ENCODE results near the gene NSMCE1. TPM values are rescaled to one million over a fixed set of nuclear protein-coding genes. Genes with fewer than 3 reads are reported as not detected.

The NSMCE1 gene
- total and polyA plus RNA-seq, 4 experiments from 2014 or later: 66.6 to 202 (median 106) TPM

DNA sequence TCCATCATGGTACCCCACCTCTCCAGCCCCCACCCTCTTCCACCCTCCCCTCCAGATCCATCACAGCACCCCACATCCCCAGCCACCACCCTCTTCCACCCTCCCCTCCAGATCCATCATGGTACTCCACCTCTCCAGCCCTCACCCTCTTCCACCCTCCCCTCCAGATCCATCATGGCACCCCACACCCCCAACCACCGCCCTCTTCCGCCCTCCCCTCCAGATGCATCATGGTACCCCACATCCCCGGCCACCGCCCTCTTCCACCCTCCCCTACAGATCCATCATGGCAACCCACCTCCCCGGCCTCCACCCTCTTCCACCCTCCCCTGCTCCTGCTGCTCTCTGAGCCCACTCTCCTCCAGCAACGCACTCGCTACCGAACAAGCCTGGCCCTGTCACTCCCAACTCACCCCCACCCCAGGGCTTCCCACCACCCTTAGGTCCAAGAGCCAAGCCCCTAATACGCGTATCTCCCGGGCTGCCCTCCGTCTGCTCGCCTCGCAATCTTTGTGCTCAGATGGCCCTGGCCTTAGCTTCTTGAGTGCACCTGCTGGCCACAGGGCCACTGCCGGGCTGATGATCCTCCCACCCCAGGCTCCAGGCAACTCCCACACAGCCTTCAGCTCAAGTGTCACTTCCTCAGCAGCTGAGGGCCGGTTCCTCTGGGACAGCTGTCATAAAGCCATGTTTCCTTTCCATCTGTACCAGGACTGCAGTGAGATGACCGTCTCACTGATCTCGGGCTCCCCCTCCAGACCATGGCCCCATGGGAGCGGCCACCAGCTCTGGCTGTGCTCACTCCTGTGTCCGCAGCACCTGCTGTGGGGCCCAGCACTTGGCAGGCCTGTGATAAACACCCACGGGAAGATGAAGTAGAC lies 39.7 kb downstream of the NSMCE1 start:
- Histone ChIP-seq H3K9me3 (ENCODE audit: control insufficient read depth in 1 of 2, low read length in 2 of 2) (no peaks in the 10 kb centered on the region), H3K4me1 (ENCODE audit: insufficient read depth, low read length) (peaks cover 52% of the 10 kb centered on the region), H3K36me3 (ENCODE audit: insufficient read depth, low read length) (peaks cover 5% of the 10 kb centered on the region), H3K4me3 (ENCODE audit: low read length in 2 of 2) (no peak overlapping the region), H3K27ac (ENCODE audit: low read depth, low read length) (no peak overlapping the region), H3K27me3 (ENCODE audit: insufficient read depth, low read length) (no peaks in the 10 kb centered on the region)
- Mint-ChIP-seq H3K9me3 (no peaks in the 10 kb centered on the region), H3K27ac (peak overlapping the region in 4 of 7 donors; percentile 66 to 100 (median 82)), H3K36me3 (peaks cover 13 to 24% of the 10 kb centered on the region in 2 donors), H3K27me3 (no peaks in the 10 kb centered on the region), H3K4me3 (peak overlapping the region in 5 of 8 donors; percentile 15 to 61 (median 39)), H3K4me1 (peaks cover 36 to 72% (median 56%) of the 10 kb centered on the region in 4 donors)
- POLR2A ChIA-PET (ENCODE audit: partially characterized antibody): interaction anchor here (1.0 to 11.9 kb wide), 12 partner anchors 7 to 218 kb away, joined by 3 to 239 read pairs (median 26); partner anchors contain the start of genes KDM8 and NSMCE1
- DNase-seq: no peak
- CTCF ChIA-PET (ENCODE audit: partially characterized antibody): interaction anchor here (0.7 to 9.9 kb wide), 12 partner anchors 9 to 230 kb away, joined by 4 to 213 read pairs (median 14); partner anchors contain the start of gene KDM8
- intact Hi-C loops (cut with micrococcal nuclease): no loop called here

DNA sequence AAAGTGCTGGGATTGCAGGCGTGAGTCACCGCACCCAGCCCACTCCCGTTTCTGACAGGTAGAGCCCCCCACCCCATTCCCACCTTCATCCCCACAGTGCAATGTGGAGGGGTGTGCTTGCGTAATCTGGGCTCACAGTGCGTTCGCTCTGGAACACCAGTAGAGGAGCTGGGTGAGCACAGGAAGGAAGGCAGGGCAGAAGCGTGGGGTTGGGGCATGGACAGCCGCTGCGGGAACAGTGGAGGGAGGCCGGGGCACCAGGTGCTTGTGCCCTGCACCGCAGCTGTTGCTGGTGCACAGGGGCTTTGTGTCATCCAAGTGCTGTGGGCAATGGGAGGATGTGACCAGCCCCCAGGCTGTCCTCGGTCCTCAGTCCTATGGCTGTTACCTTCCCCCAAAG lies 40.5 kb downstream of the NSMCE1 start:
- Histone ChIP-seq H3K27ac (ENCODE audit: low read depth, low read length) (no peak overlapping the region), H3K27me3 (ENCODE audit: insufficient read depth, low read length) (no peaks in the 10 kb centered on the region), H3K9me3 (ENCODE audit: control insufficient read depth in 1 of 2, low read length in 2 of 2) (no peaks in the 10 kb centered on the region), H3K4me3 (ENCODE audit: low read length in 2 of 2) (no peak overlapping the region), H3K36me3 (ENCODE audit: insufficient read depth, low read length) (peaks cover 5% of the 10 kb centered on the region), H3K4me1 (ENCODE audit: insufficient read depth, low read length) (peaks cover 44% of the 10 kb centered on the region)
- no peak for DNase-seq
- no peaks in the 10 kb centered on the region for H3K9me3 Mint-ChIP-seq
- ChIA-PET CTCF (ENCODE audit: partially characterized antibody) (interaction anchor here (0.7 to 1.0 kb wide), 2 partner anchors 49 to 85 kb away, joined by 3 to 4 read pairs; no protein-coding TSS in a partner anchor), POLR2A (ENCODE audit: partially characterized antibody) (interaction anchor here (1.0 to 9.8 kb wide), 5 partner anchors 15 to 140 kb away, joined by 3 to 78 read pairs (median 3); no protein-coding TSS in a partner anchor)
- intact Hi-C loops (cut with micrococcal nuclease): no loop called here
- H3K4me1 Mint-ChIP-seq: peaks cover 30 to 64% (median 49%) of the 10 kb centered on the region in 4 donors
- no peak overlapping the region for H3K4me3 Mint-ChIP-seq
- H3K36me3 Mint-ChIP-seq: peaks cover 13 to 24% of the 10 kb centered on the region in 2 donors
- peak overlapping the region in 2 of 7 donors; percentile 47 to 59 for H3K27ac Mint-ChIP-seq
- no peaks in the 10 kb centered on the region for H3K27me3 Mint-ChIP-seq

DNA sequence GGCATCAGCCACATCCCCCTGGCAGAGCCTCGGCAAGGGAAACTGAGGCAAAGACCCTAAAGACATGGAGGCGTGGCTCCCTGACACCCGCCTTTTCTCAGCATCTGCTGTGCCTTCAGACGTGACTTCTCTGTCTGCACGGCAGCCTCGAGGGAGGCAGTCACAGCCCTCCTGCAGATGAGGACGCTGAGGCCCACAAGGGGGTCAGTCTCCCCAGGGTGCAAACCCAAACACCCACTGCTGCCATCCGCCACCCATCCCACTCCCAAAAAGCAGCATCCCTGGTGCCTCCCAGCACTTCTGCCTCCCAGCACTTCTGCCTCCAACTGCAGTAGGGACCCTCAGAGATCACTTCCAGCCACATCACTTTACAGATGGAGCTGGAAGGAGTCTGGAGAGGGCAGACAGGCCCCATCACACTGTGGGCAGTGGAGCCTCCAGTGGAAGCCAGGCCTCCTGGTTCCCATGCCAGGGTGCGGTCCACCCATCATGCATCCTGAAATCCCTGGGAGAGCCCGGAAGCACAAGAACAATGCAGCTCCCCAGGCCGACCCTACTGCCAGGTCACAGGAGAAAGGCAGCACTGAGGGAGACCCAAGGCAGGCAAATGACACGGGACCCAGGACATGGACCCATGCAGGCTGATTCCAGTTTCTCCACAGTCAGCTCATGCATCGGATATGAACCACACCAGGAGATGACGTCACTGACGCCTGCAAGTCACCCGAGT lies 41.4 kb downstream of the NSMCE1 start:
- Histone ChIP-seq H3K4me3 (ENCODE audit: low read length in 2 of 2) (no peak overlapping the region), H3K27ac (ENCODE audit: low read depth, low read length) (no peak overlapping the region), H3K36me3 (ENCODE audit: insufficient read depth, low read length) (peaks cover 5% of the 10 kb centered on the region), H3K4me1 (ENCODE audit: insufficient read depth, low read length) (peaks cover 35% of the 10 kb centered on the region), H3K27me3 (ENCODE audit: insufficient read depth, low read length) (no peaks in the 10 kb centered on the region), H3K9me3 (ENCODE audit: control insufficient read depth in 1 of 2, low read length in 2 of 2) (no peaks in the 10 kb centered on the region)
- Mint-ChIP-seq H3K4me3 (no peak overlapping the region), H3K9me3 (no peaks in the 10 kb centered on the region), H3K36me3 (peaks cover 10 to 26% of the 10 kb centered on the region in 2 donors), H3K27ac (peak overlapping the region in 6 of 7 donors; percentile 32 to 84 (median 66)), H3K27me3 (no peaks in the 10 kb centered on the region), H3K4me1 (peaks cover 22 to 58% (median 40%) of the 10 kb centered on the region in 4 donors)
- intact Hi-C loops (cut with micrococcal nuclease): no loop called here
- ChIA-PET CTCF (ENCODE audit: partially characterized antibody) (interaction anchor here (1.0 to 7.2 kb wide), 4 partner anchors 7 to 140 kb away, joined by 4 to 28 read pairs (median 8); no protein-coding TSS in a partner anchor), POLR2A (ENCODE audit: partially characterized antibody) (interaction anchor here (1.0 to 3.2 kb wide), 4 partner anchors 15 to 141 kb away, joined by 3 to 15 read pairs (median 3); no protein-coding TSS in a partner anchor)
- no peak for DNase-seq

DNA sequence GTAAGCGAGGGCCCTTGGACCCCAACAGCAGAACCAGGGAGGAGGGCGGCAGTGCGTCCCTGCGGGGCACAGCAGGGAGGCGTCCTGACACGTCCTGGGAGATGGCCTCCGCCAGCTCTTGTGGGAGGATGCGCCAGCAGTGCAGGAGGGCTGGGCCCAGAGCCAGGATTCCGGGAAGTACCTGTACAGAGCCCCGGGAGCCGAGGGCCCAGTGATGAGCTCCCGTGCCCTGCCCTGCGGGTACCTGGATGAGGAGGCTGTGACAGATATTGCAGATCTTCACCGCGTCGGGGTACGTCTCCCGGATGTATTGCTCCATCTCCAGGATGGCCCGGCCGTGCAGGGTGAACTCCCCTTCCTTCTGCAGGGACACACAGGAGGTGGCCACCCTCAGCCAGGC lies 42.1 kb downstream of the NSMCE1 start:
- Histone ChIP-seq H3K9me3 (ENCODE audit: control insufficient read depth in 1 of 2, low read length in 2 of 2) (no peaks in the 10 kb centered on the region), H3K27me3 (ENCODE audit: insufficient read depth, low read length) (no peaks in the 10 kb centered on the region), H3K4me1 (ENCODE audit: insufficient read depth, low read length) (peaks cover 28% of the 10 kb centered on the region), H3K27ac (ENCODE audit: low read depth, low read length) (no peak overlapping the region), H3K4me3 (ENCODE audit: low read length in 2 of 2) (no peak overlapping the region), H3K36me3 (ENCODE audit: insufficient read depth, low read length) (peaks cover 5% of the 10 kb centered on the region)
- H3K4me3 Mint-ChIP-seq: no peak overlapping the region
- ChIA-PET POLR2A (ENCODE audit: partially characterized antibody) (interaction anchor here (0.8 to 6.4 kb wide), 3 partner anchors 9 to 141 kb away, joined by 4 to 47 read pairs (median 15); no protein-coding TSS in a partner anchor), CTCF (ENCODE audit: partially characterized antibody) (interaction anchor here (1.1 to 7.2 kb wide), 5 partner anchors 8 to 141 kb away, joined by 4 to 28 read pairs (median 12); no protein-coding TSS in a partner anchor)
- intact Hi-C loops (cut with micrococcal nuclease): no loop called here
- H3K9me3 Mint-ChIP-seq: no peaks in the 10 kb centered on the region
- DNase-seq: no peak
- no peaks in the 10 kb centered on the region for H3K27me3 Mint-ChIP-seq
- H3K27ac Mint-ChIP-seq: peak overlapping the region in 6 of 7 donors; percentile 40 to 90 (median 82)
- H3K4me1 Mint-ChIP-seq: peaks cover 18 to 52% (median 35%) of the 10 kb centered on the region in 4 donors
- H3K36me3 Mint-ChIP-seq: peaks cover 10 to 27% of the 10 kb centered on the region in 2 donors

DNA sequence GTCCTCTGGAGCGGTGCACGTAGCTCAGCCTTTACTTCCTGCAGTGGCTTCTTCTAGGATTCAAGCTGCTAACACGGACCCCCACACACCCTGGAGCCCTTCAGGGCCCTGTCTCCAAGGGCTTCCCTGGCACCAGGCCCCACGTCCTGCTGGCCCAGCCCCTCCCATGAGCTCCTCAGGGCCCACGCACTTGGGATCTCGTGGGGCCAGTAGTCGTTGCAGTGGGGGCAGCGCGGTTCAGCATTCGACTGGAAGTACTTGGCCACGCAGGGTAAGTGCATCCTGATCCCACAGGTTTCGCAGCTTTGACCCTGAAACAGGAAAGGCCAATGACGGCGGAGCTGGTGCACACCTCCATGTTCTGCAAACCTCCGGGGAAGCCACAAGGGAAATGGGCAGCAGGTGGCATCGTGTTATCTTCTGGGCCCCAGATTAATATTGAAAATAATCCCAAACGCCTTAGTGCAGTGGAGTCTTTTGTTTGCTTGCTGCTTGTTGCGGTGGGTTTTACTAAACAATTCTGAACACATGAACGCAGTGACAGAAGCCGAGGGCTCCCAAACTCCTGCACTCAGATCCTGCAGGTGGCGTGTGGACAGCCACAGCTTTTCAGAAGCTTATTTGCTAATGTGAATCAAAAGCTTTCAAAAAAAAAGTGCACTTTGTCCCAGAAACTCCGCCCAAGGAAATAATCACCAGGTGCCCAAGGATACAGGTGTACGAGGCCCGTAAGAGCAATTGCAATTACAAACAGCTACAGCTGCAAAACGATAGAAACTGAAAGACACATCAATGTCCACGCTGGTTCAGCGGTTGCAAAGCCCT lies 42.8 kb downstream of the NSMCE1 start:
- no peaks in the 10 kb centered on the region for H3K27me3 Mint-ChIP-seq
- no peak for DNase-seq
- H3K27ac Mint-ChIP-seq: peak overlapping the region; percentile 38 to 90 (median 84)
- ChIA-PET POLR2A (ENCODE audit: partially characterized antibody) (interaction anchor here (0.7 to 6.4 kb wide), 7 partner anchors 9 to 234 kb away, joined by 3 to 47 read pairs (median 8); partner anchors contain the start of gene KDM8), CTCF (ENCODE audit: partially characterized antibody) (interaction anchor here (1.0 to 7.2 kb wide), 7 partner anchors 9 to 142 kb away, joined by 3 to 28 read pairs (median 6); no protein-coding TSS in a partner anchor)
- H3K36me3 Mint-ChIP-seq: peaks cover 6 to 28% of the 10 kb centered on the region in 2 donors
- peaks cover 21% of the 10 kb centered on the region for H3K4me1 ChIP-seq (ENCODE audit: insufficient read depth, low read length)
- H3K4me3 Mint-ChIP-seq: peak overlapping the region in 1 of 8 donors; percentile 46
- no peaks in the 10 kb centered on the region for H3K27me3 ChIP-seq (ENCODE audit: insufficient read depth, low read length)
- no peaks in the 10 kb centered on the region for H3K9me3 Mint-ChIP-seq
- H3K9me3 ChIP-seq (ENCODE audit: control insufficient read depth in 1 of 2, low read length in 2 of 2): no peaks in the 10 kb centered on the region
- H3K4me1 Mint-ChIP-seq: peaks cover 14 to 45% (median 29%) of the 10 kb centered on the region in 4 donors
- intact Hi-C loops (cut with micrococcal nuclease): no loop called here
- H3K36me3 ChIP-seq (ENCODE audit: insufficient read depth, low read length): peaks cover 5% of the 10 kb centered on the region
- no peak overlapping the region for H3K4me3 ChIP-seq (ENCODE audit: low read length in 2 of 2)
- H3K27ac ChIP-seq (ENCODE audit: low read depth, low read length): no peak overlapping the region

DNA sequence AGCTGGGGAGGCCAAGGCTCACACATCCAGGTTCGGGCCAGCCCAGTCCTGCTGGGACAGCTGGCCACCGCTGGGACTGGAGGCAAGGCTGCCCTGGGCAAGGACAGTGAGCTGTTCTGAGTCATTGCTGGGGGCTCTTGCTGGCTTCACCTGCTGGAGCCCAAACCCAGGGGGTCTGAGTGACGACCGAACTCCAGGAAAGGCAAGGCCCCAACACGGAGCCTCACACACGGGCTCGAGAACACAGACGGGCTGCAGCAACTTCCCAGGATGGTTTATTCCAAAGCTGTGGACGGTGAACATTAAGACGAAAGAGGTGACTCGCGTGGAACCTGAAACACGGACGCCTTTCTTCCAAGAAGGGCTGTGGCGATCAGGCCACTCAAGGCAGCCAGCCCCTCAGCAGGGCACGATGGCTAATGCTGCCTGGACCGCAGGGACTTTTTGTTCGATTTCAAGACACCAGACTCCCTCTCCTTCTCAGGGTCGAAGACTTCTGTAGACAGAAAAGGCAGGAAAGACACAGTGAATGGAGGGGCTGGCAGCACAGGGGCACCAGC lies 43.8 kb downstream of the NSMCE1 start:
- no peak overlapping the region for H3K4me3 ChIP-seq (ENCODE audit: low read length in 2 of 2)
- no peaks in the 10 kb centered on the region for H3K27me3 Mint-ChIP-seq
- CTCF ChIA-PET (ENCODE audit: partially characterized antibody): interaction anchor here (1.0 to 7.2 kb wide), 7 partner anchors 10 to 142 kb away, joined by 3 to 28 read pairs (median 6); no protein-coding TSS in a partner anchor
- peaks cover 5 to 24% of the 10 kb centered on the region in 2 donors for H3K36me3 Mint-ChIP-seq
- H3K9me3 ChIP-seq (ENCODE audit: control insufficient read depth in 1 of 2, low read length in 2 of 2): no peaks in the 10 kb centered on the region
- no peak overlapping the region for H3K4me3 Mint-ChIP-seq
- peaks cover 10 to 35% (median 21%) of the 10 kb centered on the region in 4 donors for H3K4me1 Mint-ChIP-seq
- DNase-seq: no peak
- intact Hi-C loops (cut with micrococcal nuclease): no loop called here
- H3K9me3 Mint-ChIP-seq: no peaks in the 10 kb centered on the region
- POLR2A ChIA-PET (ENCODE audit: partially characterized antibody): interaction anchor here (0.7 to 6.4 kb wide), 7 partner anchors 10 to 235 kb away, joined by 3 to 47 read pairs (median 8); partner anchors contain the start of gene KDM8
- H3K27ac ChIP-seq (ENCODE audit: low read depth, low read length): no peak overlapping the region
- H3K36me3 ChIP-seq (ENCODE audit: insufficient read depth, low read length): peaks cover 11% of the 10 kb centered on the region
- H3K4me1 ChIP-seq (ENCODE audit: insufficient read depth, low read length): peaks cover 12% of the 10 kb centered on the region
- peak overlapping the region in 6 of 7 donors; percentile 7 to 83 (median 48) for H3K27ac Mint-ChIP-seq
- no peaks in the 10 kb centered on the region for H3K27me3 ChIP-seq (ENCODE audit: insufficient read depth, low read length)

All from CD4-positive, alpha-beta memory T cell (primary cell).